H1 (cell line): ENCODE data around the gene CUEDC1. TPM values are rescaled to one million over a fixed set of nuclear protein-coding genes. Genes with fewer than 3 reads are reported as not detected.

Source experiments
- BCL11A ChIP-seq, 2 experiments: IDR thresholded peaks; one replicate each; pipeline ENCODE4 v1.6.1; 2011; ENCODE audit warnings: low read depth in 2 of 2, low read length in 2 of 2, mild to moderate bottlenecking in 2 of 2
- HDAC6 ChIP-seq: IDR thresholded peaks from one replicate; pipeline ENCODE4 v1.7.1; 2012; ENCODE audit warnings: low read depth, mild to moderate bottlenecking, inconsistent platforms, low read length, moderate library complexity
- MAX ChIP-seq: IDR thresholded peaks from 2 replicates; pipeline ENCODE4 v1.6.1; 2012; ENCODE audit warnings: inconsistent platforms
- NANOG ChIP-seq: IDR thresholded peaks from 2 replicates; pipeline ENCODE4 v1.6.1; 2011; ENCODE audit warnings: low read length, low read depth, mild to moderate bottlenecking, inconsistent platforms; ENCODE audit not compliant: insufficient read depth, poor library complexity, severe bottlenecking
- POLR2AphosphoS5 ChIP-seq: IDR thresholded peaks from 2 replicates; pipeline ENCODE4 v1.6.1; 2011; ENCODE audit warnings: low read depth, low read length
- polyA plus RNA-seq, 7 experiments: library from polyadenylated mRNA; depleted of rRNA in 3 of 7; stranded (reverse) in 5 of 7; unstranded in 2 of 7; fragments of >200 nt in 5 of 7; fragments of 200-250 nt in 2 of 7; gene quantifications; 1 replicate in 5 of 7; 2 replicates in 1 of 7; 4 replicates in 1 of 7; pipeline versions ENCODE4 v1.2.1 to v1.2.3, GENCODE V29; 2011 to 2013; ENCODE audit warnings: missing spikeins in 2 of 7, mixed read lengths in 2 of 7
- total RNA-seq: library from RNA; stranded (reverse); fragmentation: NEBNext Ultra II Directional; extraction: Animal tissue kit (Norgen Biotek cat#: 25700); gene quantifications from 2 replicates; pipeline ENCODE4 v1.2.1, GENCODE V29; 2021
- TF ChIP-seq, protein P1 (sequence below): IDR thresholded peaks from 2 replicates; pipeline ENCODE4 v1.6.1; 2011; ENCODE audit warnings: low read length, improper control_type of control experiment

The CUEDC1 gene
- total and polyA plus RNA-seq, 2 of the 8 experiments (the other 6 are each of a cell fraction or from before 2014, with no cell fraction given) = 4.0 to 10.7 TPM

GRCh38 chr17:57899822-57900221, 55.4 kb downstream of the CUEDC1 start (continued):
- TF ChIP-seq POLR2AphosphoS5 (no peak), HDAC6 (no peak), NANOG (no peak), MAX (no peak), BCL11A (IDR thresholded peaks at IDR 0.05; ENCODE audit: low read depth in 2 of 2, low read length in 2 of 2) (no peak)
- TF ChIP-seq, protein P1, sequence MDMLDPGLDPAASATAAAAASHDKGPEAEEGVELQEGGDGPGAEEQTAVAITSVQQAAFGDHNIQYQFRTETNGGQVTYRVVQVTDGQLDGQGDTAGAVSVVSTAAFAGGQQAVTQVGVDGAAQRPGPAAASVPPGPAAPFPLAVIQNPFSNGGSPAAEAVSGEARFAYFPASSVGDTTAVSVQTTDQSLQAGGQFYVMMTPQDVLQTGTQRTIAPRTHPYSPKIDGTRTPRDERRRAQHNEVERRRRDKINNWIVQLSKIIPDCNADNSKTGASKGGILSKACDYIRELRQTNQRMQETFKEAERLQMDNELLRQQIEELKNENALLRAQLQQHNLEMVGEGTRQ = no peak
- TF ChIP-seq, all 59 proteins: peak for 0
